HEK293 (cell line): ENCODE measurements around the gene WNT9B.

Experiments used
- CTCF ChIP-seq: fragments of 450-650 bp; formaldehyde crosslinking; IDR thresholded peaks from 2 replicates; pipeline ENCODE4 v1.5.1; 2016; ENCODE audit warnings: missing biosample characterization, missing genetic modification characterization
- EGR2 ChIP-seq: fragments of 450-650 bp; formaldehyde crosslinking; IDR thresholded peaks from 2 replicates; pipeline ENCODE4 v1.5.1; 2016; ENCODE audit warnings: low read depth, missing biosample characterization, missing genetic modification characterization
- YY1 ChIP-seq: fragments of 450-650 bp; formaldehyde crosslinking; IDR thresholded peaks from 2 replicates; pipeline ENCODE4 v1.5.1; 2018; ENCODE audit warnings: missing biosample characterization, missing genetic modification characterization
- ZBTB20 ChIP-seq: fragments of 450-650 bp; formaldehyde crosslinking; IDR thresholded peaks from 2 replicates; pipeline ENCODE4 v1.5.1; 2016; ENCODE audit warnings: missing biosample characterization, missing genetic modification characterization
- ZBTB26 ChIP-seq: fragments of 450-650 bp; formaldehyde crosslinking; optimal IDR thresholded peaks from 2 replicates; pipeline ENCODE3; 2016; ENCODE audit warnings: missing biosample characterization, mild to moderate bottlenecking, missing genetic modification characterization
- ZNF426 ChIP-seq: fragments of 450-650 bp; formaldehyde crosslinking; IDR thresholded peaks from 2 replicates; pipeline ENCODE4 v1.5.1; 2017; ENCODE audit warnings: missing biosample characterization, missing genetic modification characterization, mild to moderate bottlenecking, inconsistent platforms, moderate library complexity
- ZNF670 ChIP-seq: fragments of 450-650 bp; formaldehyde crosslinking; IDR thresholded peaks from 2 replicates; pipeline ENCODE4 v1.5.1; 2016; ENCODE audit warnings: missing biosample characterization, missing genetic modification characterization, low read depth

GRCh38 chr17:46872421-46872820 lies 21.0 kb downstream of the WNT9B start:
- TF ChIP-seq ZBTB26: no peak
- TF ChIP-seq ZBTB20: no peak
- TF ChIP-seq ZNF670 (tag by site-specific recombination): no peak
- no peak for TF ChIP-seq EGR2 (tag by site-specific recombination)
- TF ChIP-seq ZNF426 (tag by site-specific recombination): no peak
- TF ChIP-seq CTCF (tag by site-specific recombination): no peak
- no peak for TF ChIP-seq YY1 (tag by site-specific recombination)
